ENCODE results near the gene DOK7. TPM values are rescaled to one million over a fixed set of nuclear protein-coding genes. Genes with fewer than 3 reads are reported as not detected.

Gene DOK7
- polyA plus RNA-seq, 1 experiment = not detected

DNA sequence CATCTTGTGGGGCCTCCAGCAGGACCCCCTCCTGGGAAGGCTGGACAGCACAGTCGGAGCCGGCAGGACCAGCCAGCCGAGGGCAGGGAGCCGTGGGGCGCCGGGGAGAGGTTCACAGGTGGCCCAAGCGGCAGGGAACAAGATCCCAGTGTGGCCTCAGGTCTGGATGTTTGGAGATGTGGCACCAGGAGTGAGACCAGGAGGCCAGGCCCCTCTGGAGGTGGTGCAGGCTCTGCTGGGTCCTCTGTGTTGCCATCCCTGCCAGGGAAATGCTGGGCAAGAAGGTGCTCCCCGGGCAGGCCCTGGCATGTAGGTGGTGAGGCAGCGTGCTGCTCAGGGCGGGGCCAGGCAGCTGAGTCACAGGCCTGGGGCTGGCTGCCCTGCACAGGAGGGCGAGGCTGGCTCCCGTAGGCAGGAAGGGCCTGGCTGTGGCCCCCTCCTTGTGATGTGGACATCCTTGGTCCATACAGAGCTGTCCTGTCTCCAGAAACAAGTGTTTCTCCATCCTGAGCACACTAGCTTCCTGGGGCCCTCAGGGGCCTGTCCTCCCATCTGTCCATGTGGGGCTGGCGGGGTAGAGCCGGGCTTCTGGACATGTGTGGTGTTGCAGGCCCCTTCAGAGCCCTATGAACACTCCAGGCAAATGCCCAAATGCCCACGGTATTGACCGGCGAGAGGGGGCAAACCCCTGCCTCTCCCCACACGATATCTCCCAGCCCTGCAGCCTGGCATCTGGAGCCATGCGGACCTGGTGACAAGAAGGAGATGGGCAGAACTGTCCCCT, 26.1 kb upstream of the DOK7 start:
- POLR2A ChIA-PET = no interaction called here
- CTCF ChIA-PET = interaction anchor here (0.9 to 3.0 kb wide), 2 partner anchors 15 to 43 kb away, joined by 3 to 10 read pairs; no protein-coding TSS in a partner anchor
- TF ChIP-seq, protein P1, sequence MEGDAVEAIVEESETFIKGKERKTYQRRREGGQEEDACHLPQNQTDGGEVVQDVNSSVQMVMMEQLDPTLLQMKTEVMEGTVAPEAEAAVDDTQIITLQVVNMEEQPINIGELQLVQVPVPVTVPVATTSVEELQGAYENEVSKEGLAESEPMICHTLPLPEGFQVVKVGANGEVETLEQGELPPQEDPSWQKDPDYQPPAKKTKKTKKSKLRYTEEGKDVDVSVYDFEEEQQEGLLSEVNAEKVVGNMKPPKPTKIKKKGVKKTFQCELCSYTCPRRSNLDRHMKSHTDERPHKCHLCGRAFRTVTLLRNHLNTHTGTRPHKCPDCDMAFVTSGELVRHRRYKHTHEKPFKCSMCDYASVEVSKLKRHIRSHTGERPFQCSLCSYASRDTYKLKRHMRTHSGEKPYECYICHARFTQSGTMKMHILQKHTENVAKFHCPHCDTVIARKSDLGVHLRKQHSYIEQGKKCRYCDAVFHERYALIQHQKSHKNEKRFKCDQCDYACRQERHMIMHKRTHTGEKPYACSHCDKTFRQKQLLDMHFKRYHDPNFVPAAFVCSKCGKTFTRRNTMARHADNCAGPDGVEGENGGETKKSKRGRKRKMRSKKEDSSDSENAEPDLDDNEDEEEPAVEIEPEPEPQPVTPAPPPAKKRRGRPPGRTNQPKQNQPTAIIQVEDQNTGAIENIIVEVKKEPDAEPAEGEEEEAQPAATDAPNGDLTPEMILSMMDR (IDR thresholded peaks at IDR 0.05; ENCODE audit: low read depth, low read length) = no peak
- no peak for DNase-seq (ENCODE audit: low read depth, low spot score)
- H3K27me3 ChIP-seq (ENCODE audit: control insufficient read depth, insufficient read depth, low read length) = no peaks in the 10 kb centered on the region
- no peaks in the 10 kb centered on the region; the same call in 1 of the 2 replicates for H3K9me3 ChIP-seq (ENCODE audit: control insufficient read depth, insufficient read depth, low read length)
- H3K27ac ChIP-seq (ENCODE audit: low read depth, low read length) = no peak overlapping the region
- H3K4me3 ChIP-seq (ENCODE audit: low read depth, low read length) = no peak overlapping the region

DNA sequence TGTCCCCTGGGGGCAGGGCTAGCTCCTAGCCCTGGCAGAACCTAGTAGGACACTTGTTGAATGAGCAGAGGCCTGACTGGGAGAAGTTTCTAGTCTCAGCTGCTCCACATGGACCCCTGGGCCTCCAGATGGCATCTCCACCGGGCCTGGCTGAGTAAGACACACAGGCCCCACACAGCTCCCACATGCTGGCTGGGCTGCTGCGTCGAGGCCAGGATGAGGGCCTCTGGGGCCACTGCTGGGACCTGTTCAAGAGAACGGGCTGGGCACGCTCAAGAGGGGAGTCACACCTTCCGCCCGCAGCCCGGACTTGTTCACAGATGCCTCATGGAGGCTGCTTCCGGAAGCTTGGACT, 25.5 kb upstream of the DOK7 start:
- no peaks in the 10 kb centered on the region for H3K27me3 ChIP-seq (ENCODE audit: control insufficient read depth, insufficient read depth, low read length)
- no peak overlapping the region for H3K4me3 ChIP-seq (ENCODE audit: low read depth, low read length)
- no peak overlapping the region for H3K27ac ChIP-seq (ENCODE audit: low read depth, low read length)
- CTCF ChIA-PET = interaction anchor here (0.9 to 3.0 kb wide), 2 partner anchors 14 to 43 kb away, joined by 3 to 10 read pairs; no protein-coding TSS in a partner anchor
- TF ChIP-seq, protein P1 (IDR thresholded peaks at IDR 0.05; ENCODE audit: low read depth, low read length) = no peak
- POLR2A ChIA-PET = no interaction called here
- DNase-seq (ENCODE audit: low read depth, low spot score) = no peak
- no peaks in the 10 kb centered on the region; the same call in 1 of the 2 replicates for H3K9me3 ChIP-seq (ENCODE audit: control insufficient read depth, insufficient read depth, low read length)

DNA sequence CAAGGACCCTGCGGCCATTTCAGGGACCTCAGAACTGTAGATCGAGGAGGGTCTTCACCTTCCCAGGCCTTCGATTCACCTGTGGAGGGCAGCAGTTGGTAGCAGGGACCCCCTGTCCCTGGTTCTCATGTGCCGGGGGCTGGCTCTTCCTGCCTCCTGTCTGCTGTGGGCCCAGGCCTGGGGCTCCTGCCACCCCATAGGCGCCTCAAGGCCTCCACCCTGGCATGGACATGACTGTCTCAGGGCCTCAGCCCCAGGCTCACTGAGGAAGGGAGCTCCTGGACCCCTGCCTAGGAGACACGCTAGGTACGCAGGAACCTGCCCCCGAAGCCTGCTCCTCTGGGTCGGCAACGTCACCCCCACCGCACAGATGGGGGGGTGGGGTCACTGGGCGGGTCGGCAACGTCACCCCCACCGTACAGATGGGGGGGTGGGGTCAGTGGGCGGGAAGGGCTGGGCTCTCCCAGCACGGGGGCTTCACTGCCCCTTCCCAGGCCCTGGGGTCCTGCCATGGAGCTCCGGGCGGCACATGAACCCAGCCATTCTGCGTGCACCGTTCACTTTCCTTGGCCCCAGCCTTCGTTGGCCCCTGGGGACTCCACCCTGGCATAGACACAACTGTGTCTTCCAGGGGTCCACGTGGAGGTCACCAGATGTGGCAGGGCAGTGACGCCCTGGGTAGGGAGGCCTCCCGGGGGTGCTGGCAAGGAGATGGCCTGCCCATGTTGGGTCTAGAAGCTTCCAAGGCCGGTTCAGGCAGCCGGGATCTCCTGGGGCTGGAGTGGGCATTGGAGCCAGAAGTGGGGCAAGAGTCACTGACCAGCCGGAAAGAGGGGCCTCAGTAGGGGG, 24.9 kb upstream of the DOK7 start:
- no peak for DNase-seq (ENCODE audit: low read depth, low spot score)
- Histone ChIP-seq H3K4me3 (ENCODE audit: low read depth, low read length) (no peak overlapping the region), H3K27me3 (ENCODE audit: control insufficient read depth, insufficient read depth, low read length) (no peaks in the 10 kb centered on the region), H3K9me3 (ENCODE audit: control insufficient read depth, insufficient read depth, low read length) (no peaks in the 10 kb centered on the region; the same call in 1 of the 2 replicates), H3K27ac (ENCODE audit: low read depth, low read length) (no peak overlapping the region)
- CTCF ChIA-PET = interaction anchor here (0.9 kb wide), 1 partner anchor 14 kb away, joined by 3 read pairs; no protein-coding TSS in a partner anchor
- POLR2A ChIA-PET = no interaction called here
- TF ChIP-seq, protein P1 (IDR thresholded peaks at IDR 0.05; ENCODE audit: low read depth, low read length) = no peak

DNA sequence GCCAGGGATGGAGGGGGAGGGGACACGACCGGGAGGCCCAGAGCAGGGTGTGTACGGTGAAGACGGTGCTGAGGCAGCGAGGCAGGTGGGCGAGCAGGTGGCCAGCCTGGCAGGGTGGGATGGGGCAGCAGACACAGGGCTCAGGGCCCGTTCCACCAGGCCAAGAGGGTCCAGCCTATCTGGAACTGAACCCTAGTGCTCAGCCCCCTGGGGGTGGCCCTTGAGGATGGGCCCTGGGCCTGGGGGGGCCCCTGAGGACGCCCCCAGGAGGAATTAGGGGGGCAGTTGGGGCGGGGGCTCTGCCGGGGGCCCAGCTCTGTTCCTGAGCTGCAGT, 24.3 kb upstream of the DOK7 start:
- Histone ChIP-seq H3K9me3 (ENCODE audit: control insufficient read depth, insufficient read depth, low read length) (no peaks in the 10 kb centered on the region; the same call in 1 of the 2 replicates), H3K27ac (ENCODE audit: low read depth, low read length) (no peak overlapping the region), H3K4me3 (ENCODE audit: low read depth, low read length) (no peak overlapping the region), H3K27me3 (ENCODE audit: control insufficient read depth, insufficient read depth, low read length) (no peaks in the 10 kb centered on the region)
- CTCF ChIA-PET = no interaction called here
- TF ChIP-seq, protein P1 (IDR thresholded peaks at IDR 0.05; ENCODE audit: low read depth, low read length) = no peak
- no peak for DNase-seq (ENCODE audit: low read depth, low spot score)
- POLR2A ChIA-PET = no interaction called here

DNA sequence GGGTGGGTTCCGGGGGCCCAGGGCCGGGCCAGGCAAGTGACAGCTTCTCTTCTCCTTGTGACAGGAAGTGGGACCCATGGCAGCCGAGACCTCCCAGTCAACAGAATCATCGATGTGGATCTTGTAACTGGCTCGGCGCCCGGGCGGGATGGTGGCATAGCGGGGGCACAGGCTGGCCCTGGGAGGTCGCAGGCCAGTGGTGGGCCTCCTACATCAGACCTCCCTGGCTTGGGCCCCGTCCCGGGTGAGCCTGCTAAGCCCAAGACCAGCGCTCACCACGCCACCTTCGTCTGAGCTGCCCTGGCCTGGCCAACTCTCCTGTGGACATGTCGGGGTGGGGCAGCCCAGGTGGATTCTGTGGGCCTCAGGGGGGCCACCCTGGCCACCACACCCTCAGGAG, 23.7 kb upstream of the DOK7 start:
- CTCF ChIA-PET = no interaction called here
- TF ChIP-seq, protein P1 (IDR thresholded peaks at IDR 0.05; ENCODE audit: low read depth, low read length) = no peak
- no peak overlapping the region for H3K4me3 ChIP-seq (ENCODE audit: low read depth, low read length)
- no peak for DNase-seq (ENCODE audit: low read depth, low spot score)
- H3K27me3 ChIP-seq (ENCODE audit: control insufficient read depth, insufficient read depth, low read length) = no peaks in the 10 kb centered on the region
- H3K27ac ChIP-seq (ENCODE audit: low read depth, low read length) = no peak overlapping the region
- H3K9me3 ChIP-seq (ENCODE audit: control insufficient read depth, insufficient read depth, low read length) = no peaks in the 10 kb centered on the region; the same call in 1 of the 2 replicates
- POLR2A ChIA-PET = no interaction called here
